Activated T-helper 1 cell treated with Interleukin-2 at 50 U/mL for 16 hours (primary cell): ENCODE data around the gene MRPL36.
"Not testable (repeated sequence)": the region's sequence is repeated elsewhere in the genome, so short reads cannot be mapped to it uniquely, and the experiment has no call there.

Experiments used
- DNase-seq: peaks from one replicate; pipeline ENCODE4 v3.0.0-alpha.2; 2020; ENCODE audit warnings: low read depth

MRPL36 gene

DNA sequence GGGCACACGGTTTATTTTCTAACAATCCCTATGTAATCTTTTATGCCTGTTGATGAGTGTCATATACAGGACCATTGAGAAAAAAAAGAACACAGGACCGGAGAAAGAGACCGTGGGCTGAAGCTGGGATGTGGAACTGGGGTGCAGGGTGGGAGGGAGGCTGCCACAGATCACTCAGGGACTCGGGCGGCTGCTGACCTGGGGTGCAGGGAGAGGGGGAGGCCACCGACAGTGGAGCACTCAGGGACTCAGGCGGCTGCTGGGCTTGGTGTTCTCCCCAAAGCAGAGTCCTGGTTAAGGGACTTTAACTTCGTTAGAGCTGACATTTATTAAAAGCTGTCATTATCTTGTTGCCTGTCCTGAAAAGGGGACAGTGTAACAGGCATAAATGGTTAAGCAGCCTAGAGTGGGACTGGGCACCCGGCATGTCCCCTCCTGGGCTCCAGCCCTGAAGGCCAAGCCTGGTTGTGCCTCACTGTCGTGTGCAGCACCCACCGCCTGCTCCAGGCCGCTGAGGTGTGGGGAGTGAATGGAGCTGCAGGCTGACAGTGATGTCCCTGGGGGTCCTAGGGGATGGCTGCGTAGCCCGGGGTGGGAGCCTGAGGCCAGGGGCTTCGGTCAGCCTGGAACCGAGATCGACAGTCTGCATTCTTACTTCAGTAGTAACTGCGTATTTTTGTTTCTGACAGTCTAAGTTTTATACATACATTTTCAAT, 15.6 kb upstream of the MRPL36 start:
- no peak for DNase-seq

DNA sequence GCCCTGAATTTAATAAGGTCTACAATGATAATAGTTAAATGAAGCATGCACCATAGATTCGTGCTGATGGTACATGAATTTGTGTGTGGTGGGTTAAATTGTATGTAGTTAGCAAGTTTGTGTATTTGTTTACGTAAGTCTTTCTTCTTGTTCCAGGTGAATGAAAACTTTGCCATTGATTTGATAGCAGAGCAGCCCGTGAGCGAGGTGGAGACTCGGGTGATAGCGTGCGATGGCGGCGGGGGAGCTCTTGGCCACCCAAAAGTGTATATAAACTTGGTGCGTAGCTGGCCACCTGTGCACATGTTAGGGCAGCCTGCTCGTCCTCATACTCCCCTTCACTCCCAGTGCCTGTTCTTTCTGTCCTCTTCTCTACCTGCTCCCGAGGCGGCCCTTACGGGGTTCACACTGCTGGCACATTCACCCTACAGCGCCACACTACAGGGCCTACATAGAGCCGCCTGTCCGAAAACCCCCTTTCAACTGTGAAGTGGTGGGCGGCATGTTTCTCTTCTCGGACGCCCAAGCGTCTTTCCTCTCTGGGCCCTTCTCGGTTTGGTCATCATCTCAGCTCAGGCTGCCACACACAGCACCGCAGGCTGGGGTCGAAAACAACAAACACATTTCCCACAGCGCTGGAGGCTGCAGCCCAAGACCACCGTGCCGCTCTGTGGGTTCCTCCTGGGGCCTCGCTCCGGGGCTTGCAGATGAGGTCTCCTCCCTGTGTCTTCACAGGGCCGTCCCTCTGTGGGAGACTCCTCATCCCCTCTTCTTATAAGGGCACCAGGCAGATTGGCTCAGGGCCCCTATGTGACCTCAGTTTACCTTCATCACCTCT, 14.8 kb upstream of the MRPL36 start:
- no peak for DNase-seq

DNA sequence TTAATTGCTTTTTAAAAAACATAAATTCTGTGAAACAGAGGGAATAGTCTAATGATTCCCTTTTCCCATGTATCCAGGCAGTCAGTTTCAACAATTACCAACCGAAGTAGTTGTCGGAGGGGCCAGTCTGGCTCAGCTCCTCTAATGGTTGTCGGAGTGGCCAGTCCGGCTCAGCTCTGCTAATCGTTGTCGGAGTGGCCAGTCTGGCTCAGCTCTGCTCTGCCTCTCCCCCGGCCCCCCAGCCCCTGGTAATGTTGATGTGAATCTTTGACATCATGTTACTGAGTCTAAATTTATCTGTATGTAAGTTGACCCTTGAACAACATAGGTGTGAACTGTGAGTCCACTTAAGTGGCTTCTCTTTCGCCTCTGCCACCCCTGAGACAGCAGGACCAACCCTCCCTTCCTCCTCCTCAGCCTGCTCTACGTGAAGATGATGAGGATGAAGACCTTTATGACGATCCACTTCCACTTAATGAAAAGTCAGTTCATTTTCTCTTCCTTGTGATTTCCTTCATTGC, 11.0 kb upstream of the MRPL36 start:
- DNase-seq, result no peak

DNA sequence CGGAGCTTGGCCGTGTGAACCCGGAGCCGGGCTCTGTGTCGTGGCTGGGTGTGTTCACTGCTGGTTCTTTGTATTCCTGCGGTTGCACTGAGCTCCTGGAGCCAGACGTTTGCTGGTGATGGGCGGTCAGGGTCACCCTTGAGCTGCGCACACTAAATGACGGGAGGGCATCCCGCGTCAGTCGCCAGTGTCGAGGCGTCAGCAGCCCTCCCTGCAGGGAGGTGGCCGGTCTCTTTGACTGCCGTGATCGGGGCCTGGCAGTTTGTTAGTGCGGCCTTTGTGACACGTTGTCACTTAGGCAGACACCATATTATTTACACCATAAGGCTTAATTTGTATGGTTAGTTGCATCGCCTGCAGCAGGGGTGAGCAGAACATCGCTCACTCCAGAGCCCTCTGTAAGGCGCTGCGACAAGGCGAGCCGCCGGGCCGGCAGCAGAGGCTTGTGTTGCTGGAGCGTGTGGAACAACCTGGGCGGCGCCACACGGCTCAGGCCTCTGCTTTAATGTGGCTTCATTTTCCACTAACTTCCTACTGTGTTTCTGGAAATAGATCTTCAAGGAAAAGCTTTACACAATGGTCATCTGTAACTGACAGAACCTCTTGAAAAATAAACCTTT, 9.9 kb upstream of the MRPL36 start:
- DNase-seq, result no peak

DNA sequence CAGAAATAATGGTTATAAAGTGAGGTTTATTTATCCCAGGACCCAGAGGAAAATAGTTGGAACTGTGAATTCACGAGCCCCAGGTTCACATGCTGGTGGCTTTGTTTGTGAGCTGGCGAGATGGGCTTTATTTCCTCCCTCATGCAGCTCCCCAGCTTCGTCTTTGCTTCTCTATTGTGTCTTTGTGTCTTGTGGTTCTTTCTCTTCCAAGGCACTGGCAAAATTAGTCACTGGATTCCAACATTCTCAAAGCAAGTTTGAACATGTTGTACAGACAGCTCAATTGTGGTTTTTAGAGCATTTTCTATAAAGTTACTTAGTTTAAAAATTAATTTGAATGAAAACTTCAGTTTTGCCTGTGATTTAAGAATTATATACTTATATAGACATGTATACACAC, 8.8 kb upstream of the MRPL36 start:
- DNase-seq, result no peak

DNA sequence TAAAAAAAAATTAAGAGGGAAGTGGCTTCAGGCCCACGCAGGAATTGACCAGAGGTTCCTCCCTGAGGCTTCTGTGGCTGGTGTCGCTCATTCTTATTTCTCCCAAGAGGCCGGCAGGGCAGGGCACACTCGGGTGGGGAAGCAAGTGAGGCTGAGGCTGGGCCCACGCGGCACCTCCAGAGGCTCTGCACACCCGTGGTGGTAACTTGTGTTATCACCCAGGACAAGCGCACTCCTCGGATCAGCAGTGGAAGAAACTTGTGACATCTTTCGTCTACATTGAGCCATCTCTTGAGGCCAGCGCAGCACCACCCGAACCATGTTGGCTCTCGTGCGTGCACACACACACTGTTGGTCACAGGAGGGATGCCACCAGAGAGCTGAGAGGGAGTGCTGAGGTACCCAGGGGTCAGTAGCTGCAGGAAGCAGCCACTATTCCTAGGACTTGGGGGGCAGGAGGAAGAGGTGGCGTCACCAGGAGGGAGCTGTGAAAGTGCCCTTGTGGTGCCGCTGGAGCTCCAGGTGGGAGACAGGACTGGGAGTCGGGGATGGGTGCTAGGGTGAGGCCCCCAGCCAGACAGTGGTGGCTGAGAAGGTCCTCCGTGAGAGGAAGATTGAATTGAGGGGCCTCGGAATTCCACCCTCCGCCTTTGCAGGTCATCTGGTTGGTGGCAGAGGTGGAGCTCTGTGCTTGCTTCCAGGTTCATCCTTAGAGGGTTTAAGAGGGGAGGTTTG, 8.0 kb upstream of the MRPL36 start:
- no peak for DNase-seq

DNA sequence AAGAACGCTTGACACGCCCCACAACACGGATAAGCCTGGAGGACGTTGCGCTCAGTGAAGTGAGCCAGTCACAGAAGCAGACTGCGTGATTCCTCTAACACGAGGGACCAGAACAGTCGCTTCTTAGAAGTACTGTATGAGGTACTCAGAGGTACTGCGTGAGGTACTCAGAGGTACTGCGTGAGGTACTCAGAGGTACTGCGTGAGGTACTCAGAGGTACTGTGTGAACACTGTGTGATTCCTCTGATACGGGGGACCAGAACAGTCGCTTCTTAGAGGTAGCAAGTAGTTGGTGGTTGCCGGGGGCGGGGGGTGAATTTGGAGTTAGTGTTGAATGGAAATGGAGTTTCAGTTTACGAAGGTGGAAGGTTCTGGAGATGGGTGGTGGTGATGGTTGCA, 7.3 kb upstream of the MRPL36 start:
- DNase-seq, result no peak

DNA sequence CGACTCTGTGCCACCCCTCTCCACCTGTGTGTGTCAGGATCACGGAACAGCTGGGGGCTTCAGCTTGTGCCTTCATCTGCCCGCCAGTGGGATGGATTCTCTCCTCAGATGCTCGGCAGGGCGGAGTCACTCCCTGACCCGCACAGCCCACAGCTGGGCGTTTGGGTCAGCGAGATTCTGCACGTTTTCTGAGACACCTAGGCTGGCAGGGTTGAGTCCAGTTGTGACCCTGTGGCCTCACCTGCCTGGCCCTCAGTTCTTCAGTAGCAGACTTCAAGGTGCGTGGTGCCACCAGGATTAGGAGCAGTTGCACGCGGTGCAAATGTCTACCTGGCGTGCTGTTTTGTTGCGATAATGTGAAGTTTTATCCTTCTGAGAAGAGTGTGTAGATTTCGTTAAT, 6.6 kb upstream of the MRPL36 start:
- DNase-seq, result no peak

DNA sequence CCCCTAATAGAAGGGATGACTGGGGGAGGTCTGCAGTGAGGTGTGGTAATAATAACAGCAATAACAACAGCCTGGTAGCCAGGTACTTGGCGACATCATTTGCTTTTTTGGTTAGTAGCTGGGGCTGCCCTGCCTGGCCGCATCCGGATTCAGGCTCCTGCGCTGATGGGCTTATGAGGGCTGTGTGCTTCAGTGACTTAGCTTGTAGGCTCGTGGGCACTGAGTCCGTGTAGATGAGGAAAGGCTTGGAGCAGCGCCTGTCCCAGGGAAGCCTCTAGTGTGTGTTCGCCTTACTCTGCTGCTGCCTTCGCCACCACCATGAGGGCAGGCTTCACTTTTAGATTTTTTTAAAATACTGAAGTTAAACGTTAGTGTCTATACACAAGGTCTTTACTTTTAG, 6.1 kb upstream of the MRPL36 start:
- no peak for DNase-seq

DNA sequence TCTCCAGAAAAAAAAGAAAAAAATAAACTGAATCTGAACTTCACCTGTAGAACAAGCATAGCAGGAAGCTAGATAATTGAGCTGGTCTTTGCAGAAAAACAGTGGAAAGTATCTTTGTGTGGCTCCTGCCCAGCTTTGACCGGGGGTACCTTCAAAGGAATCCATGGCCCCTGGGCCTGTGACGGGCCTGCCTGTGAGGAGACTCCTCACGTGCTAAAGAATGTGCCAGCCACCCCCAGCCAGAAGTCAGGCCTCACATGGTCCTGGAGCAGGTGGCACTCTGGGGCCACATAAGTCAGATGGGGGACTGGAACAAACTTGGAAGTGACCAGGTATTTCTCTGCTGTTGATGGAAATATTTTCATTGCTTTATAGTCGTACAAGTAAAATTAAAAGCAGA, 5.7 kb upstream of the MRPL36 start:
- no peak for DNase-seq

DNA sequence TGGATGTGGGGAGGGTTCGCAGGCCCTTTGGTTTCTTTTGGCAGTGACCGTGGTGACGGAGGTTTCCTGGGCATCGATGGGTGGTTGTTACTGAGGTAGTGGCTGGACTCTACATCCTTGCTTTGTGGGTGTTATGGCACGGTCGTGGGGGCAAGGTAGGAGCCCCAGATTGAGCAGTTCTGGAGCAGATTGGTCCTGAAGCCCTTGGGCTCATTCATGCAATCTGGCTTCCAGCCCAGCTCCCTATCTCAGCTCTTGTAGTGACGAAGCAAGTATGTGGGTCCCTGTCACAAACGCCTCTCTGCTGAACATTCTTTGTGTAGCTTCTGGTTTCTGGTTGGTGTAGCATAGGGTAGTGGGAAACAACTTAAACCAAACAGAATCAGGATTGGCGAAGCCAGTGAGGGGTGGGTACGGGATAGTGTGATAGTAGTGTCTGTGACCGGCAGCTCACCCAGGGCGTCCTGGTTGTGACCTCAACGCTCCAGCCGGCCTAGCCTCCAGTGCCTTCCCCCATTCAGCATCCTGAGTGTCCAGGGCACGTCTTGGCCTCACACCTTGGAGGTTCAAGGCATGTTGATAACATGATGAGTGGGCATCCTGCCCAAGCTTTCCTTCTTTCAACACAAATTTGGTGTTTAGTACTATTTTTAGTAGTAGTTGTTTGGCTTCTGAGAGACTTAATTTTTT, 4.5 kb upstream of the MRPL36 start:
- no peak for DNase-seq

DNA sequence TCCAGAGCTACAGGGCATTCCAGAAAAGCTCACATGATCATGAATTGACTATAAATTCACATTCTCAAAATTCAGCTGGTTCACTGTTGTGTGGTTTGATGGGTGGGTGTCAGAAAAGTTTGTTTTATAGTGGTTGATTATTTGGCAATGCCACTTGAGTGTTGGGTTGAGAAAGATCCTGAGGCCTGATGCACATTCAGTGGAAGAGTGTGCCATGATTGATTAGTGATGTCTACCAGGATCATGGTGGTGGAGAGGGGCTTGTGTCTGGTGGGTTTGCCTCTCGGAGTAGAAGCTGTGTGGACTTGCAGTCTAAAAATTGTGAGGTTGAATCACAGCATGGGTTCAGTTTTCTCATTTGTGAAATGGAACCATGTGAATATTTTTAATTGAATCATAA, 3.6 kb upstream of the MRPL36 start:
- no peak for DNase-seq

DNA sequence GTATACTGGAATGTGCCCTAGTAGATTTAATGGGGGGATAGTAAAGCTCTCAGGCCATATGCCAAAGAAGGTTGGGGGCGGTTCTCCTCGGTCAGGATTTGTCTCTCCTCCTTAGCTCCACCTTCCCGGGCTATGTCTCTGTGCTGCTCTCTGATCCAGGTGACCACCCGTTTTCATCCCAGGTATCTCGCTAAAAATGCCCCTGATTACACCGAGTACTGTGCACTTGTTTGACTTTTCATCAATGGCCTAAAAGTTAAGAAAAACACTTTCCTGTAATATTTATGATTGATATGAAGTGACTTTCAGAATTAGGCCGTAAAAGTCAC, 2.3 kb upstream of the MRPL36 start:
- DNase-seq, result no peak

DNA sequence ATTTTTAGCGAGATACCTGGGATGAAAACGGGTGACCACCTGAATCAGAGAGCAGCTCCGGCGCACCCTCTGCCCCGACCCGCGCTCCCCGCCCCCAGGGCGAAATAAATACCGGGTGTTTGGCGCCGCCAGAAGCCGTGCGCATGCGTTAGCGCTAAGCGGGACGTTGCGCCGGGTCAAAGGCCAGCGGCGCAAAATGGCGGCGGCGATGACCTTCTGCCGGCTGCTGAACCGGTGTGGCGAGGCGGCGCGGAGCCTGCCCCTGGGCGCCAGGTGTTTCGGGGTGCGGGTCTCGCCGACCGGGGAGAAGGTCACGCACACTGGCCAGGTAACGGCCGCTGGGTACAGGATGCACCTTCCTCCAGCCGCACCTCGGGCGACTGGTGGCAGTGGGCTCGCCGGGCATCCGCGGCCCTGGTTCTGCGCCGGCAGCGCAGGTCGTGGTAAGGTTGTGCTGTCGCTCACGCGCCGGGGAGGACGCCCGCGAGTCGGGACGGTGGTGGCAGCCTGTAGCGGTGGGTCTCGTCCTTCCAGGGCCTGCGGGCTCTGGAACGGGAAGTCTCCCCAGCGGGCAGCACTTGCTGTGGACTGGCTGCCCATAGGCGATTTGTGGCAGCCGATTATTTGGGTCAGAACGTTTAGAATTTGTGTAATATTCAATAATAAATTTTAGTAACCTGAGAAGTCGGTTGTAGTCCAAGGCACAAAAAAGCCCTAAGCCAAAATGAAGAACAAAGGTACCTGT, 1.8 kb upstream of the MRPL36 start, which contains the start of gene NDUFS6:
TSS of gene NDUFS6 (plus strand) at position 186 of the 745 bp plus-strand sequence. CDS start at position 197, 11 bp downstream.
- DNase-seq, result peak; percentile 74

DNA sequence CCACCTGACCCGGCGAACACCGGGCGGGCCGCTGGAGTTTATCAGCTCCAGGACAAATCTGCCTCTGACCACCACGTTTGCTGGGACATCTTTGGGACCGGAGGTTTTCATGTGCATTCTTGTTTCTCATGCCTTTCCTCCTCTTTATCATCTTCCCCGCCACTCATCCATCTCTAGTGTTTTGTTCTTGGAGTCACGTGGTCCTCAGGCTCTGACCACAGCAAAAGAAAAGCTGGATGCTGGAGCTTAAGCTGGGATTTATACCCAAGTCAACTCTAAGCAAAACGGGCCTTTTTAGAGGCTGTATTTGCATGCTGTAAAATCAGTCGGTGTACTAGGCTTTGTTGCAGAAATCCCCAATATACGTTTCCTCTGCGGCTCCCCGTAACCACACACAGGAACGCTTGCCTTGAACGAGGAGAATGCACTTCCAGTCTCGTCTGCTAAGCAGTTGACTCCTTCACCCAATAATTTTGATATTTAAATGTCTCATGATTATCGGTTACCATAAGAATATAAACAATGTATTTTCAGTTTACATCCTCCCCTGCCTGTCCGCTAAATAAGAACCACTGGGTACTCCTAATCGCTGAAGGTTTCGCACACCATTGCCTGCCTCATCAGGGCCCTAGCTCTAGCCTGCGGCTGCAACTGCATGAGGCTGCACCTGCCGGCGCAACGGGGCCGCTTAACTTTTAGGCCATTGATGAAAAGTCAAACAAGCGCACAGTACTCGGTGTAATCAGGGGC, 1.0 kb upstream of the MRPL36 start:
- DNase-seq, result no peak

DNA sequence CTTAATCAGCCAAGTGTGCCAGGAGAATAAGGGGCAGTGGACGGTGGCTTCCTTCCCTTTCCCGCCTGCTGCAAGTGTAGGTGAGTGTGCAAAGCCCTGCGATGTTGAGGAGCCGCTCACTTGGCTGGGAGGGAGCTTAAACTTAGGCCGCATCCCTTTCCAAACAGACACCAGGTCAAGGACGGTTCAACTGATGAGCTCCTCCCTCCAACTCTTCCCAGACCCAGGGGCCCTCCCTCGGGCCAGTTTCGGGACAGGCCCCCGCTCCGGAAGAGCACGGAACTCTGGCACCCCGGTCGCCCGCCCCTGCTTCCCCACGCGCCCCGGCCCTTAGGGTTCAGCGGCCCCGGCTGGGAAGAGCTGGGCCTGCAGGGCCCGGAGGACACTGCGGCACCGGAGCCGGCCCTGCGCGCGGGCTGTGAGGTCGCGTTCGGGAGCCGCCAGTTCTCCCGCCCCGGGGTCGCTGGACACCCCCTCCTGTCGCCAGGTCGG, 481 bp downstream of the MRPL36 start:
- DNase-seq, result no peak

DNA sequence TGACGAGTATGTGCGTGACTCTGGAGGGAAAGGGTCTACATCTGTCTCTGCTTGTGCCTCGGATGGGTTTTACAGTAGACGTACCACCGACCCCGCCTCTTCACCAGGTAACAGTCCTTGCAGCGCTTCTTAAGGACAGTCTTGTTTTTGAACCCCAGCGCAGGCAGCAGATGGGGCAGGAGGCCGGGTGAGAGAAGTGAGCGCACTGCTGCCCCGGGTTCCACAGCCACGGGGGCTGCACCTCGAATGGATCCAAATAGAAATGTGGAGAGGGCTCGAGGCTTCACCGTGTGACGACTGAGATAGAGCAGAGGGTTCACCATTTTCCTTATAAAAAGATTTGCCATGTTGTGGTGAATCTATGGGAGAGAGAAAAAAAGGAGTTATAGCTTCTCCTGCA, 1.0 kb downstream of the MRPL36 start:
- not testable (repeated sequence) for DNase-seq

DNA sequence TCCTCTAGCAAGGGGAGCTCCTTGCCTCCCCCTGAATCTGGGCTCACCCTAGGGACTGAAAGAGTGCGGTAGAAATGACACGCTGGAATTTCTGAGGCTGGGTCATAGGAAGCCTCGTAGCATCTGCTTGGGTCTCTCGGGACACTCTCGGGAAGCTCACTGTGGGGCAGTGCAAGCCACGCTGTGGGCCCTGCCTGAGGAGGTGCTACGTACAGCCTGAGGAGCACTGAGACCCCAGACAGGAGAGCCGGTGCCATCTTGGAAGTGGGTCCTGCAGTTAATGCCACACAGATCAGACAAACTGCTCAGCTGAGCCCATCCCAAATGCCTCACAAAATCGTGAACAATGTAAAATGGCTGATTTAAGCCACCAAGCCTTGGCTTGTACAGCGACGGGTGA, 1.8 kb downstream of the MRPL36 start:
- DNase-seq, result no peak

DNA sequence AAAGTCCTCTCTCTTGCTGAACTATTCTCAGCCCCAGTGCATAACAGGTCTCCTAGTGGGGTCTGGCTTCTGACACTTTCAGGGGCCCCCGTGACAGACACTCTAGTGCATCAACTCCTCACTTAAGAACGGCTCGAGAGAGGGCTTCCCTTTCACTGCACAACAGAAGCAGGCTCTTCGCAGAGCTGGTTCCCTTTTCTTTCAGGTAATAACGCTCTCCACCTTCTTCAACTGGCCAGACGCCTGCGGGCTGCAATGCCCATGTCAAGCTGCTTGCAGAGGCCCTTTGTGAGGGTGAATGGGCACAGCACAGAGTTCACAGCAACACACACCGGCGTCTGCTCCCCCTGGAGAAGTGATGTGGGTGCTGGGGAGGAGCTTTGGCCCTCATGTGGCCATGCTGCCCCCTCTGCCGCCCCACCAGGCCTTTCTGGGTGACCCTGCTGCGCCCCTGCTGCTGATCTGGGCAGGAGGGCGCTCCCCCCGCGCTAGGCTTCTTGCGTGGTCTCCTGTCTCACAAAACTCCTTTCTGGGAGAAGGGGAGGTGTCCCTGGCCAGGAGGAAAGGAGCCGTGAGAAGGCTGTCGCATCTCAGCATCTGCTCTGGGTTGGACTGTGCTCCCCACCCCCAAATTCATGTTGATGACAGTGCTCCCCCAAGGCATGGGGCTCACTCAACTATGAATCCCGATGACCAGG, 2.4 kb downstream of the MRPL36 start:
- no peak for DNase-seq
